ENCODE data around the gene CCNI2.
"Not testable (repeated sequence)": the region's sequence is repeated elsewhere in the genome, so short reads cannot be mapped to it uniquely, and the experiment has no call there.

The CCNI2 gene

DNA sequence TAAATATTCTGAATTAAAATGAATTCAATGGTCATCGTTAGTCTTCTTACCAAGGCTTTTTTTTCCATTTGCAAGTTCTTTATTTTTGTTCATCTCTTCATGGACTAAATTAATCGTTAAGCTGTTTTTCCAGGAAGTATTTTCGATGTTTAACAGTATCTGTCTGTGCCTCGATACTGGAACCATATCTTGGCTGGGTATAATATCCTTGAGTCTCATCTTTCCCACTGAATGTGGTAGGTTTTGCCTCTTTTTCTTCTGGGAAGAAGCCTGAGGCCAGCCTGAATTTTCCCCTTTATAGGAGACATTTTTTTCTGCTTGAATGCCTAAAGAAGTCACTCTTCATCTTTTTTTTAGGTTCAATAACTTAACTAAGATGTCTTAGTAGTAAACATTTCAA, 33.8 kb downstream of the CCNI2 start:
- no peak for DNase-seq (ENCODE audit: low read depth)

DNA sequence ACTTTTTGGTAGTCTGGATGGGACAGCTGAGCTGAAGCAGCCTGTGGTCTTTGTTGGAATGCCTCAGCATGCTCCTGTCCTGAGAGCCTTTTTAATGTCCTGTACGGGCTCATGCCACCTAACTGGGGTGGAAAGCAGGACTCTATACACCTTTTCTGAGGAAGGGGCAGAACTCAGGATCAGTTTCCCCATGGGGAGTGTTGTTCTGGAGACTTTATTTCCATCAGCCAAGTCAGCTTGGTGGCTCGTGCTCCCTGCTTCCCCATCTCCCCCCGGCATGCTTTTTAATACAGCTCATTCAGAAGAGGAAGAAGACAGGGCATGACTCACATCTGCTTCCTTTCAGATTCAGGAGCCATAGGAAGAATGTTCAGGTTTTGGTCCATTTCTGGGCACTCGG, 34.9 kb downstream of the CCNI2 start:
- no peak for DNase-seq (ENCODE audit: low read depth)

DNA sequence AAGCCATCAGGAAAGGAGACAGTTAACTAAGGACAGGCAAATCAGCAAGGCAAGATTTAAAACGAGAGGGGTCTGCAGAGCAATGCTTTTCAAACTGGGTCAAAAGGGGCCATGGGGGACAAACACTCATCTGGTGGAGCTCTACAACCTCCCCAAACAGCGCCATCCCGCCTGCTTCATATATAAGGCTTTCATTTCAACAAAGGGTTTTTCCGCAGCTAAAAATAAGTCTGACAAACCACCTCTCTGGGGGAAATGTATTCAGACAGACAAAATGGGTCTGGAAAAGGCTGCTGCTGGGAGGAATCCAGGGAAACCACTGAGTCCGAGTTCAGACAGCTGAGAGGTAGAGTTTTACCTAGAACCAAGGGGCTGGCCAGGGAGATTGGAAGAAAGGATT, 38.1 kb downstream of the CCNI2 start:
- DNase-seq (ENCODE audit: low read depth) = no peak

DNA sequence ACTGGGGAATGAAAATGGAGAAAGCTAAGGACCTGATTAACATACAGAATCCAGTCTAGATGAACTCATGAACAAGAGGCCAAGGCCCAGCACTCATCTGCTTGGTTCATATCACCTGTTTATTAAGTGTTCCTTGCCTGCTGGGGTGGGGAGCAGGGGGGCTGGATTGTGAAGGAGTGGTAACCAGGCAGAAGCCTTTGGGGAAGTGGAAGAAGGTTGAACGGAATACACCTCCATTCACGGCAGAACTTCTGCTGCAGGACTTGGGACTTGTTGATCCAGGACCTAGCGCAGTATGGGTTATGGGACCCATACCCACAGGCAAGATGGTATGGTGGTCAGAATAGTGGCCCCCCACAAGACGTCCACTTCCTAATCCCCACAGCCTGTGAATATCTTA, 38.6 kb downstream of the CCNI2 start:
- no peak for DNase-seq (ENCODE audit: low read depth)

DNA sequence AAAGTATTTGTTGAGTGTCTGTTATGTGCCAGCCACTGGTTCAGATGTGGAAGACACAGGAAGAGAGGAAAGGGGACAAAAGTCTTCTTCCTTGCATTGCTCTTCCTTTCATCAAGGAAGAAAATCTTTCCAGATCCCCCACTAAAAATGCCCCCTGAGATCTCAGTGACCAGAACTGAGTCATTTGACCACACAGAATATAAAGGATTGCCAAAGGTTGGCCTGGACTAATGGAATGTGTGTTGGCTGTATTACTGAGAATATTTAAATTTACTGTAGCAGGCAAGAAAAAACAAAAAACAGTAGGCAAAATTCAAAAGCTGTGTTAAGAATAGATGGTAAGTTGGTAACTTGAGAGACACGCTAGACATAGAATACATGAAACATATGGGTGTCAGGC, 39.9 kb downstream of the CCNI2 start:
- DNase-seq (ENCODE audit: low read depth) = no peak

DNA sequence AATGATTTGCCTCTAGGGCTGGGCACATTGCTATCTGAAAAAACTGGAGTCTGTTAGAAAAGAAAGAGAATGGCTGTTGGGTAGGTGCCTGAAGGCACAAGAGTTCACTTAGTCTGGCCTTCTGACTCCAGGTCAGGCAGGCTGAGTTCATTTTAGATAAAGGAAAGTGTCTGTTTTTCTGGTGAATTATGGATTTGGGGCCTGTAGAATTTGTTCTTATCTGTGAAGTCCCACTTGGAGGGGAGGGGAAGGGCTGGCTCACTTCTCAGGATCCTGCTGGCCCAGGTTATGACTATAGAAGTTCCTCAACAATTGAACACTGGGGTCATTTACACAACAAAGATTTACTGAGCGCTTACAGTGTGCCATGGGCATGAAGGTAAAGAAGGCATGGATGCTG, 41.3 kb downstream of the CCNI2 start:
- no peak for DNase-seq (ENCODE audit: low read depth)

DNA sequence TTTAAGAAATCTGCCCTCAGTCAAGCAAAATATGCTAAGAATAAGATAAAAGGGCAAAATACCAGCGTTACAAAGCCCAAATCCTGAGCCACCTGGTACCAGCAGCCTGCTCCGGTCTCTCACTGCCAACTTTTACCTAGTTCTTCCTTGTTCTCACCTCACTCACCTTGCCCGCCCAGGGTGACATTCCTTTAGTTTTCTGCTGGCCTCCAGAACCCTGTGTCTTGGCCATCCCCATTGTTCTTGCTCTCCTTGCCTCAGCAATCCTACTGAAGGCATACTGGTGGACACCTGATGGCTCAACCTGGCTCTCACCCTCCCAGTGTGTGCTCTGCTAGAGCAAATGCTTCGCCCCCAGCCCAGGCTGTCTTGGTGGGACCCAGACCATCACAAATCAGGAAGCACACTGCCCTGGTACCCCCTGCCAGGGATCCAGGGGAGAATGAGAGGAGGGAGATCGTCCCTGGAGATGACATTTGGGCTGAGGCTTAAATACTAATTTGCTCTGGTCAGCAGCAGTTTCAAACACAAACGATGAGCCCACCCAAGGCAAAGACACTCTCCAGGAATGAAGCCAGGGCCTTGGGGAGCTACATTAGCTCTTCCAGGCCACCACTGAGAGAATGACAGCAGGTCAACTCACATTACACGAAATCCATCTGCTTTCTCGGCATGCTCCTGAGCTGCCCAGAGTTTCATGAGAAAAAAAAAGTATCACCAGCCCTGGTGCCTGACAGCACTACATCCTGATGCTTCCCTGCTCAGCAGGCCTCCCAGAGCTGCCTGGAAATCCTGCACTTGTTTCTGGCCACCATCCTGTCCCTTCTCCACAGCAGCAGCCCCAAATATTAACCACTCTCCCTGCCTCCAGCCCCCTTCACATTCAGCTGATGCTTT, 42.0 kb downstream of the CCNI2 start:
- DNase-seq (ENCODE audit: low read depth) = no peak

DNA sequence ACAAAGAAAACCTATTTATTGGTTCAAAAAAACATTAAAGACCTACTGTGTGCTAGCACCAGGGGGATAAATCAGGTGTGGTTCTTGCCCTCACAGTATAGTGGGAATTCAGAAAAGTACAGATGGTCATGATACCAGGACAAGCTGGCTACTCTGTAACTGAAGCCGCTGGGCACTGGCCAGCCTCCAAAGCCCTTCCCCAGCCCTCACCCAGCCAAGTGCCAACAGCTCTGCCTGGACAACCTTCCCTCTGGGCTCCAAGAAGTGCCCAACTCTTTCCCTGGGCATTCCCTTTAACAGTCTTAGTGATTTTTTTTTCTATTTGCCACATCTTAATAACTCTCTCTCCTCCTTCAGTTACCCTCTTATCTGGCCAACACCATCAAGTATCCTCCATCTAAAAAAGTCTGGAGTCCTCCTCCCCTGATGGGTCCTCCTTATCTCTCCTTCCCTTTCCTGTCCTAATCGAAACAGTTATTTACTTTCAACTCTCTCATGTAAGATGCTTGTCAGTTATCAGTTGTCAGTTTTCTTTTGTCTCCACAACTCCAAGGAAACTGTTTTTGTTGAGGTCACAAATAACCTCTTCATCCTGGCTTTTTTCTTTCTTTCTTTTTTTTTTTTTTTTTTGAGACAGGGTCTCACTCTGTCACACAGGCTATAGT, 43.1 kb downstream of the CCNI2 start:
- DNase-seq (ENCODE audit: low read depth) = no peak

DNA sequence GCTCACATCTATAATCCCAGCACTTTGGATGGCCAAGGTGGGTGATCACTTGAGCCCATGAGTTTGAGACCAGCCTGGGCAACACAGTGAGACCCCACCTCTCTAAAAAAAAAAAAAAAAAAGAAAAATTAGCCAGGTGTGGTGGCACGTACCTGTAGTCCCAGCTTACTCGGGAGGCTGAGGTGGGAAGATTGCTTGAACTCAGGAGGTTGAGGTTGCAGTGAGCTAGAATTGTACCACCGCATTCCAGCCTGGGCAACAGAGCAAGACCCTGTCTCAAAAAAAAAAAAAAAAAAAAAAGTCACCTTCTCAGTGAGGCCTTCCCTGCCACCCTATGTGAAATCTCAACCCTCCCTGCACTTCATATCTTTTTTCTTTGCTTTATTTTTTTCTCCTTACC, 43.8 kb downstream of the CCNI2 start:
- no peak for DNase-seq (ENCODE audit: low read depth)

DNA sequence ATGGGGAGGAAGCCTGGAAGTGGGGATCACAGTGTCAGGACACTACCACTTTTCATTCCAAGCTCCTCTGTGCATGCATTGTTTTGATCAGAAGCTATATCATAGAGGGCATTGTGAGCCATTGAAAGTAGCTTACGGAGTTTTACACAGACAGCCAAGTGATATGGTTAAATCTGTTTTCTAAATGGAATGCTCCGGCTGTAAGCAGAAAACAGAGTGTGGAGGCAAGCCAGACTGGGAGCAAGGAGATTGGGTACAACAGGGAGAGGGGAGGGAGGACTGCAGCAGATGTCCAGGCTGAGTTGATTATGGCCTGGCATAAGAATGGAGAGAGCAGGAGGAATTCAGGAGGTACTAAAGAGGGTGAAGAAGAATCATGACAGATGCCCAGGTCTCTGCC, 50.4 kb downstream of the CCNI2 start:
- no peak for DNase-seq (ENCODE audit: low read depth)

DNA sequence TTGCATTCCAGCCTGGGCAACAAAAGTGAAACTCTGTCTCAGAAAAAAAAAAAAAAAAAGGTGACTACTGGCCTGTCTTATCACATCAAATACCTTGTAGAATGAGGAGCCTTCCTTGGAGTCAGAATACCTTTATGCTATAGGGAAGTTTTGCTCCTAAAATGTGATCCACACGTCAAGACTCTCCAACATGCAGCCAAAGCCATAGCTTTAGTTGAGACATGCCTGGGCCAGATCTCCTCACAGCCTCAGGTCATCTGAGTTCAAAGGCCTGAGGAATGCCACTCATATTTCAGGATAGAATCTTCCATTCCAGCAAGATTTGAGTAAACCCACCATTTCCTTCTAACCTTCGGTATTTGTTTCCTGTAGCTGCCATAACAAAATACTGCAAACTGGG, 52.2 kb downstream of the CCNI2 start:
- no peak for DNase-seq (ENCODE audit: low read depth)

DNA sequence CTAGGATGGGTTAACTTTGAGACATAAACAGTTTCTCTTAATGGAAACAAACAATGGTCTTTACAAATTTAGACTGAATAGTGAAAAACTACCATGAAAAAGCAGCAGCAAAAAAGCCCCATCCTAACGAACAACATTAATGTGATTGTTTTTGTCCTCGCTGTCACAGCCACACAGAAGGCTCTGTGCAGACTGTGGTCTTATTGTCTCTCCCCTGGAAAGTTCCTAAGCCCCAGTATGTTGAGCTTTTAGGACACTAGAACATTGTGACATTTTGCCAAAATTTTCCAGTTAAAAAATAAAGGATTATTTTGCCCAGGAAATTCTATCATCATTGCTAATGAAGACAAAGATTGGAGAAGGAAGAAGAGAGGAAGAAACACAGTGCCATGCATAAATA, 53.3 kb downstream of the CCNI2 start:
- DNase-seq (ENCODE audit: low read depth) = no peak

DNA sequence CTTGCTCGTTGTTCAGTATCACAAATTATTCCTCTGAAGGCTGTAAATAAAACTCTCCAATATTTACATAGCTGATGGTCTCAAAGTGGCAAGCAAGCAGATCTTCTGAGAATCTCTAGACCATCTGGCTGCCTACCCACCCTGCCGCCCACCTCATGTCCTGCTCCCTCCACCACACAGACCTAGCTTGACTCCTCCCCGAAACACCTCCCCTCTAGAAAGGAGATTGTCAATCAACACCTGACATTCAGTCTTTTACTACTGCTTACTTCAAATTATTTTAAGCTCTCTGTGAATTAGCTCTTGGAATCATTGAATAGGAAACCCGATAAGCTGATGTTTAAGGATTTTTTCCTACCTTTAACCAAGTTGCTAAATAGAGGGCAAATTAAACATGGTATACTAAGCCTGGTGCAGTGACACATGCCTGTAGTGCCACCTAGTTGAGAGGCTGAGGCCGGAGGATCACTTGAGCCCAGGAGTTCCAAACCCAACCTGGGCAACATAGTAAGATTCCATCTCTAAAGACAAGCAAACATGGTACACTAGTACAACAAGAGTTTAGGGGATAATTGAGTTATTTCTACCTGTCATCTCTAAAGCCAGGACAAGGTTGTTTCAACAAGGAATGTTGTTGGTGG, 54.9 kb downstream of the CCNI2 start:
- no peak for DNase-seq (ENCODE audit: low read depth)

DNA sequence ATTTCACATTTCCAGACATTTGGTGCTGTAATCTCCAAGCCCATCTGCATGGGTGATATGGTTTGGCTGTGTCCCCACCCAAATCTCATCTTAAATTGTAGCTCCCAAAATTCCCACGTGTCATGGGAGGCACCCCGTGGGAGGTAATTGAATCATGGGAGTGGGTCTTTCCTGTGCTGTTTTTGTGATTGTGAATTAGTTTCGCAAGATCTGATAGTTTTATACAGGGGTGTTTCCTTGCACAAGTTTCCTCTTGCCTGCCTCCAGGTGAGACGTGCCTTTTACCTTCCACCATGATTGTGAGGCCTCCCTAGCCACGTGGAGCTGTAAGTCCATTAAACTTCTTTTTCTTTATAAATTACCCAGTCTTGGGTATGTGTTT, 55.5 kb downstream of the CCNI2 start:
- not testable (repeated sequence) for DNase-seq (ENCODE audit: low read depth)
